NCI-H146 treated with DMSO at 0.1 percent for 48 hours (cell line): ENCODE results near the gene GALE.
"Not testable (repeated sequence)": the region's sequence is repeated elsewhere in the genome, so short reads cannot be mapped to it uniquely, and the experiment has no call there.

Experiments
- DNase-seq: peaks from one replicate; lab custom pipeline; 2025; ENCODE audit not compliant: unreplicated experiment; lab: John Stamatoyannopoulos, UW

GALE gene

GRCh38 chr1:23793018-23793781 lies 7.4 kb downstream of the GALE start:
- no peak for DNase-seq

GRCh38 chr1:23792151-23792945 lies 8.2 kb downstream of the GALE start:
- no peak for DNase-seq

- no peak for DNase-seq
Measured at GRCh38 chr1:23791516-23792047, 9.0 kb downstream of the GALE start.

- peak; percentile 42 for DNase-seq
Measured at GRCh38 chr1:23790696-23791515, 9.6 kb downstream of the GALE start, which contains the start of gene LYPLA2. Gene LYPLA2, plus strand, starts transcription at chr1:23791145. Its CDS starts 1,538 bp downstream, at chr1:23792683.

- no peak for DNase-seq
Measured at GRCh38 chr1:23788695-23789094, 11.9 kb downstream of the GALE start.

GRCh38 chr1:23787701-23788100 lies 12.9 kb downstream of the GALE start:
- no peak for DNase-seq

- DNase-seq: no peak
Measured at GRCh38 chr1:23784846-23785245, 15.7 kb downstream of the GALE start.

GRCh38 chr1:23783141-23783540 lies 17.4 kb downstream of the GALE start:
- not testable (repeated sequence) for DNase-seq

- DNase-seq: no peak
Measured at GRCh38 chr1:23779826-23780371, 20.7 kb downstream of the GALE start.

GRCh38 chr1:23777979-23778814 lies 22.4 kb downstream of the GALE start, which contains the start of gene PITHD1:
Gene PITHD1, plus strand, starts transcription at chr1:23778418. Its CDS starts 98 bp downstream, at chr1:23778516.
- peak; percentile 68 for DNase-seq

GRCh38 chr1:23776217-23776616 lies 24.3 kb downstream of the GALE start:
- no peak for DNase-seq

- no peak for DNase-seq
Measured at GRCh38 chr1:23774174-23774880, 26.2 kb downstream of the GALE start.

GRCh38 chr1:23772854-23773242 lies 27.7 kb downstream of the GALE start:
- no peak for DNase-seq

GRCh38 chr1:23772049-23772853 lies 28.3 kb downstream of the GALE start:
- peak; percentile 8 for DNase-seq

GRCh38 chr1:23768733-23769132 lies 31.8 kb downstream of the GALE start:
- no peak for DNase-seq

- DNase-seq: no peak
Measured at GRCh38 chr1:23763041-23763577, 37.4 kb downstream of the GALE start.

GRCh38 chr1:23759277-23759676 lies 41.3 kb downstream of the GALE start:
- no peak for DNase-seq

- no peak for DNase-seq
Measured at GRCh38 chr1:23757812-23758211, 42.7 kb downstream of the GALE start.
